Measurements from ENCODE around the gene ENPP1.

DNA sequence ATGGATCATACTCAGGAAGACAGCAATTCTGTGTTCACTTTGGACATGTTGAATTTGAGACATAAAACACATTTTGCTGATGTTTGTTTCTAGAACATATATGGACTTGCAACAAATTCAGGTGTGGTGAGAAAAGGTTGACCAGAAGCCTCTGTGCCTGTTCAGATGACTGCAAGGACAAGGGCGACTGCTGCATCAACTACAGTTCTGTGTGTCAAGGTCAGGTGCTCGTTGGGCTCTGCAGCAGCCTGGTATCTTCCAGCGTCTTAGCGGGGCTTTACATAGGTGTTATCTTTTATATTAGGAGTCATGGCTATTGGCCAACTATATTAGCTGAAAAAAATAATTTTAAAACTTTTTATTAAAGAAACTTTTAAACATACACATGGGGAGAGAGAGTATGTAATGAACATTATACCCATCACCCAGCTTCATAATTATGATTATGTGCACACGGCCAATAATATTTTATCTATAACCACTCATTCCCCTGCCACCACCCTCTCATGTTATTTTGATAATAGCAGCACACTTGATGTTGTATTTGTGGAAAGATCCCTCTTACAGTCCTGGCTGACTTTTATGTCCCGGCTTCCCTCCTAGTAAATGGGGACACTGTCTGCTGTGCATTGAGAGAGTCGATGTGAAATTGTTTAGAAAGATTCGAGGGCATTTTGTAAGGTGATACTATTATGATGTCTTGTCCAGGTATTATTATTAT is 43.4 kb downstream of the ENPP1 start:
- TF ChIP-seq, protein P1, sequence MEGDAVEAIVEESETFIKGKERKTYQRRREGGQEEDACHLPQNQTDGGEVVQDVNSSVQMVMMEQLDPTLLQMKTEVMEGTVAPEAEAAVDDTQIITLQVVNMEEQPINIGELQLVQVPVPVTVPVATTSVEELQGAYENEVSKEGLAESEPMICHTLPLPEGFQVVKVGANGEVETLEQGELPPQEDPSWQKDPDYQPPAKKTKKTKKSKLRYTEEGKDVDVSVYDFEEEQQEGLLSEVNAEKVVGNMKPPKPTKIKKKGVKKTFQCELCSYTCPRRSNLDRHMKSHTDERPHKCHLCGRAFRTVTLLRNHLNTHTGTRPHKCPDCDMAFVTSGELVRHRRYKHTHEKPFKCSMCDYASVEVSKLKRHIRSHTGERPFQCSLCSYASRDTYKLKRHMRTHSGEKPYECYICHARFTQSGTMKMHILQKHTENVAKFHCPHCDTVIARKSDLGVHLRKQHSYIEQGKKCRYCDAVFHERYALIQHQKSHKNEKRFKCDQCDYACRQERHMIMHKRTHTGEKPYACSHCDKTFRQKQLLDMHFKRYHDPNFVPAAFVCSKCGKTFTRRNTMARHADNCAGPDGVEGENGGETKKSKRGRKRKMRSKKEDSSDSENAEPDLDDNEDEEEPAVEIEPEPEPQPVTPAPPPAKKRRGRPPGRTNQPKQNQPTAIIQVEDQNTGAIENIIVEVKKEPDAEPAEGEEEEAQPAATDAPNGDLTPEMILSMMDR (conservative IDR thresholded peaks at IDR 0.05 in 1 of 2, IDR thresholded peaks at IDR 0.05 in 1 of 2; ENCODE audit: extremely low read depth in 1 of 2, insufficient read depth in 1 of 2, low read depth in 1 of 2, low read length in 2 of 2), result no peak
- TF ChIP-seq EZH2 (IDR thresholded peaks at IDR 0.05; ENCODE audit: borderline replicate concordance, low read length), result no peak
